ENCODE results near the gene PTPRZ1. TPM values are rescaled to one million over a fixed set of nuclear protein-coding genes. Genes with fewer than 3 reads are reported as not detected.

The PTPRZ1 gene
- total and polyA plus RNA-seq, 10 of the 15 experiments (the other 5 are each of a cell fraction or from before 2014, with no cell fraction given): 0.05 to 0.21 (median 0.11) TPM; not detected in 7

DNA sequence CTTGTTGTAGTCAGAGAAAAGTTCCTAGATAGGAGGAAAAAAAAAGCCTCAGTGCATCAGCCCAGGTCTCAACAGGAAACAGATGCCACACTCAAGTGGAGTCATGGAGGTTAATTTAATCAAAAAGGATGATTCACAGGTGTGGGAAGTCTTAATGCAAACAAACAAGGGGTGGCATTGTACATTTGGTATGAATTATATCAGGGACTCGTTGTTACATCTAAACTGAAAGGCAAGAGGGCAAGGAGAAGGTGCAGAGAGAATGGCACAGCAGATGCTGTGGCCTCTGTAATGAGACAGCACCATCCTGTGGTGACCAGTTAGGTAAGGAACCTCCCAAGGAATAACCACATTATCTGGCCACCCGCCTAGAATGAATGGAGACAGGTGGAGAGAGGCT is 133.7 kb downstream of the PTPRZ1 start:
- CTCF ChIA-PET: interaction anchor here (1.6 to 4.7 kb wide), 2 partner anchors 12 to 257 kb away, joined by 3 to 25 read pairs; no protein-coding TSS in a partner anchor
- FAIRE-seq (no peak), ATAC-seq (no peak), DNase-seq (ENCODE audit: low read depth, low spot score) (no peak)
- Histone ChIP-seq H2AFZ (ENCODE audit: control insufficient read depth, low read depth, low read length) (no peak overlapping the region), H3K4me1 (ENCODE audit: control insufficient read depth, insufficient read depth, low read length) (no peaks in the 10 kb centered on the region), H3K9me3 (replicated peaks; ENCODE audit: control insufficient read depth, insufficient read depth, low read length) (no peaks in the 10 kb centered on the region), H3K4me3 (no peak overlapping the region), H3K27me3 (replicated peaks in 1 of 2; ENCODE audit: control insufficient read depth in 2 of 2, insufficient read depth in 2 of 2, low read length in 1 of 2) (no peaks in the 10 kb centered on the region), H3K79me2 (ENCODE audit: control insufficient read depth, insufficient read depth, low read length) (no peaks in the 10 kb centered on the region), H3K36me3 (ENCODE audit: control insufficient read depth in 2 of 2, insufficient read depth in 2 of 2, low read length in 1 of 2) (no peaks in the 10 kb centered on the region), H3K4me2 (ENCODE audit: control insufficient read depth, insufficient read depth) (no peak overlapping the region), H3K27ac (ENCODE audit: control insufficient read depth, insufficient read depth) (no peak overlapping the region), H4K20me1 (ENCODE audit: control insufficient read depth, insufficient read depth) (no peaks in the 10 kb centered on the region), H3K9ac (ENCODE audit: control insufficient read depth, insufficient read depth, low read length) (no peak overlapping the region)
- RAD21 ChIA-PET (ENCODE audit: unreplicated experiment): no interaction called here
- WGBS (ENCODE audit: insufficient coverage, insufficient replicate concordance, low lambda C conversion rate, missing lambda C conversion rate): 0% methylated on average over 2 of the region's 2 CpGs
- BruUV-seq (replicated peaks): no TSS peak
- no peak for TF ChIP-seq GABPA (IDR thresholded peaks at IDR 0.05; ENCODE audit: low read depth)
- TF ChIP-seq, protein P1, sequence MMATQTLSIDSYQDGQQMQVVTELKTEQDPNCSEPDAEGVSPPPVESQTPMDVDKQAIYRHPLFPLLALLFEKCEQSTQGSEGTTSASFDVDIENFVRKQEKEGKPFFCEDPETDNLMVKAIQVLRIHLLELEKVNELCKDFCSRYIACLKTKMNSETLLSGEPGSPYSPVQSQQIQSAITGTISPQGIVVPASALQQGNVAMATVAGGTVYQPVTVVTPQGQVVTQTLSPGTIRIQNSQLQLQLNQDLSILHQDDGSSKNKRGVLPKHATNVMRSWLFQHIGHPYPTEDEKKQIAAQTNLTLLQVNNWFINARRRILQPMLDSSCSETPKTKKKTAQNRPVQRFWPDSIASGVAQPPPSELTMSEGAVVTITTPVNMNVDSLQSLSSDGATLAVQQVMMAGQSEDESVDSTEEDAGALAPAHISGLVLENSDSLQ (IDR thresholded peaks at IDR 0.05): no peak
- TF ChIP-seq KDM1A (IDR thresholded peaks at IDR 0.05; ENCODE audit: borderline replicate concordance): no peak
- no peak for TF ChIP-seq NR2F1 (conservative IDR thresholded peaks at IDR 0.05)
- TF ChIP-seq ZBED1 (IDR thresholded peaks at IDR 0.05; ENCODE audit: borderline replicate concordance): no peak
- TF ChIP-seq ZNF274 (IDR thresholded peaks at IDR 0.05; ENCODE audit: insufficient read depth, insufficient read length): no peak
- no peak for TF ChIP-seq POLR2AphosphoS2 (IDR thresholded peaks at IDR 0.05; ENCODE audit: low read depth, low read length)
- no peak for TF ChIP-seq TBL1XR1 (IDR thresholded peaks at IDR 0.05; ENCODE audit: low read depth, low read length)
- TF ChIP-seq TAF1 (IDR thresholded peaks at IDR 0.05; ENCODE audit: borderline replicate concordance, low read depth, low read length): no peak
- no peak for TF ChIP-seq SMARCA5 (IDR thresholded peaks at IDR 0.05)
- TF ChIP-seq NBN (IDR thresholded peaks at IDR 0.05): no peak
- no peak for TF ChIP-seq ZNF217 (IDR thresholded peaks at IDR 0.05)
- TF ChIP-seq PML (IDR thresholded peaks at IDR 0.05; ENCODE audit: low read length): no peak
- TF ChIP-seq SMAD1 (IDR thresholded peaks at IDR 0.05; ENCODE audit: low read depth, partially characterized antibody): no peak
- TF ChIP-seq BMI1 (IDR thresholded peaks at IDR 0.05; ENCODE audit: borderline replicate concordance): no peak
- no peak for TF ChIP-seq CREM (IDR thresholded peaks at IDR 0.05; ENCODE audit: low read depth)
- no peak for TF ChIP-seq RAD51 (IDR thresholded peaks at IDR 0.05)
- in situ Hi-C loops (cut with MboI) (no loop called here), intact Hi-C loops (cut with micrococcal nuclease; ENCODE audit: unreplicated experiment) (no loop called here)
- SMC1A ChIA-PET (ENCODE audit: uncharacterized antibody, unreplicated experiment): interaction anchor here (1.4 kb wide), 1 partner anchor 13 kb away, joined by 4 read pairs; no protein-coding TSS in a partner anchor
- POLR2A ChIA-PET: no interaction called here

All from GM12878 (cell line).